B cell (primary cell): Measurements from ENCODE around the gene CFAP77.

ENCODE experiments used
- CTCF ChIP-seq: fragments of 200-600 bp; IDR thresholded peaks from one replicate; pipeline ENCODE4 v1.8.0; 2022; ENCODE audit warnings: antibody characterized with exemption, mild to moderate bottlenecking
- EZH2 ChIP-seq: IDR thresholded peaks from 2 replicates; pipeline ENCODE4 v1.6.1; 2012; ENCODE audit warnings: borderline replicate concordance, low read depth, mild to moderate bottlenecking, moderate library complexity, low read length; ENCODE audit not compliant: insufficient read depth, poor library complexity, severe bottlenecking

- TF ChIP-seq CTCF = no peak
- TF ChIP-seq EZH2 = no peak
Observed at GRCh38 chr9:132390966-132391365, 19.0 kb upstream of the CFAP77 start.
